CD1c-positive myeloid dendritic cell (primary cell): ENCODE measurements around the gene TIMM23.
"Not testable (repeated sequence)": the region's sequence is repeated elsewhere in the genome, so short reads cannot be mapped to it uniquely, and the experiment has no call there.

Experiments
- DNase-seq: peaks from one replicate; pipeline ENCODE4 v3.0.0-alpha.2; 2016; ENCODE audit errors: extremely low spot score

TIMM23 gene

DNA sequence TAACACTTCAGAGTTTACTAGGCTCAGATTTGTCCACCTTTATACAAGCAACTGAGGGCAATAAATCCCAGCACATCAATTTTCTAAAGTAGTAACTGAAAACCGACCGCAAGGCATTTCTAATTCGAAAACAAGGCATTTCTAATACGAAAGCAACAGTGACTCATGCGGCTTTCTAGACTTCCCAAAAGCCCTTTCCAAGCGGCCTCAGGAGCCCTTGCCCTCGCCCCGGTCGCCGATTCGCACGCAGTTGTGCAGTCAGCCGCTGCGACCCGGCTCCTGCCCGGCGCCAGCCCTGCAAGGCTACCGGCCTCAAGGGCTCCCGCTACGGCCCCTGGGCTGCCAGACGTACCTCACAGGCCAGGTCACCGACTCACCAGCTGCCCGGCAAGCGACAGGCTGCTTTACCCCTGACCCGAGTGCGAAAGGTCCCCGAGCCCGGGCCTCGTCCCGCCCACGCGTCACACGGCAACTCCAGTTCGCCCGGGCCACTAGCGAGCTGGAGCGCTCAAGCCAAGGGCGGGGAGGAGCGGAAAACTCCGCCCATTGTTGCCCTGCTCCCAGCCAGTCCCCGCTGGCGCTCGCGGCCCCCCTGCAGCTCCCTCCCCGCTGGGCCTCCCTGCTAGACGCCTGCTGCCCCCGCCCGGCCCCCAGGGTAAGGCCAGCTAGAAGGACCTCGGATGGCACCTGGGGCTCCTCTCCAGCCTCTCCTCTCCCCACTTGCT, 50.9 kb downstream of the TIMM23 start:
- DNase-seq, result peak; percentile 97

DNA sequence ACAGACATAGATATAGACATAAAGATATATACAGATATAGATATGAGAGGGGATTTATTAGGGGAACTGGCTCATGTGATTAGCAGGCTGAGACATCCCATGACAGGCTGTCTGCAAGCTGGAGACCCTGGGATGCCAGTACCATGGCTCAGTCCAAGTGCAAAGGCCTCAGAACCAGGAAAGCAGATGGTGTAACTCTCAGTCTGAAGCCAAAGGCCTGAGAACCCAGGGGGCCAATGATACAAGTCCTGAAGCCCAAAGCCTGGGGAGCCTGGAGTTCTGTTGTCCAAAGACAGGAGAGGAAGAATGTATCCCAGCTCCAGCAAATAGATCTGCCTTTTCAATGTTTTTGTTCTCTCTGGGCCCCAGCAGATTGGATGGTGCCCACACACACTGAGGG, 52.7 kb downstream of the TIMM23 start:
- no peak for DNase-seq

- no peak for DNase-seq
Measured at GRCh38 chr10:46025406-46025805, 53.1 kb downstream of the TIMM23 start.

DNA sequence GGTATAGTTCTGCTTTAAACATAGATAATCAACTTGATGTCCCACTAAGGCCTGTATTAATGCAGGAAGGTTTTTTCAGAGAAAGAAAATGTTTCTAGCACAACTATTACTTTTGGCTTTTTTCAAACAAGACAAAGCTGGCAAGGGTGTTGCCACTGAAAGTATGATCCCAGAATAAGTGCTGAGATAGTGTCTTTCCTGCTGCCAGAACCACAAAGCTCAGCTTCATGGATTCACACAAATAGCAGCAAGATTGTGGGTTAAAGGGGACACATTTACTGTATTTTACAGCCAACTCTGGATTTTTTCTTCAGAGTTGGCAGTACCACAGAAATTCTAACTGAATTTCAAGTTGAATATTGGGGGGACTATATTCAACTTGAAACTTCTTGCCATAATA, 53.8 kb downstream of the TIMM23 start:
- no peak for DNase-seq

GRCh38 chr10:46028584-46029460, 56.5 kb downstream of the TIMM23 start:
- DNase-seq, result peak; percentile 68

DNA sequence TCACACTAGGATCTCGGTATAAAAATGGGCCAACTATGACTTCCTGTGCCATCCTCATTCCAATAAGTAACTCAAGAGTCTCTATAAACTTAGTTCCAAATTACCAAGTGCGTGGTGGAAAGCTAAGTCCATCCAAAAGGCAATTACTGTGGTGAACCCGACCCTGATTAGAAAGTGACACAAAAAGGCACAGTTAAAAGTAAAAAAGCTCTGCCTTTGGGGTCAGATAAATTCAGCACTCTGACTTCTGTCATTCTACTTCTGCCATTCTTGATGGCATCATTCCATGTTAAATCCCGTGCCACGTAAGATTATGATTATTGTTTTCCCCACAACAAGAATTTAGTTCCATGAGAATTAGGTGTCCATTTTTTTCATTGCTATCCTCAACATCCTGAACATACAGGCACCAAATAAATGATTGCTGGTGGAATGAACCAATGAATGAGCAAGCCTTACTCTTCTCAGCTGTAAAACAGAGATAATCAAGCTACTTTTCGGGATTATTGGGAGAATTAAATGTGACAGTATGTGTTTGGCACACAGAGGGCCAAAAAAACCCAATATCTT, 57.3 kb downstream of the TIMM23 start:
- DNase-seq, result no peak

DNA sequence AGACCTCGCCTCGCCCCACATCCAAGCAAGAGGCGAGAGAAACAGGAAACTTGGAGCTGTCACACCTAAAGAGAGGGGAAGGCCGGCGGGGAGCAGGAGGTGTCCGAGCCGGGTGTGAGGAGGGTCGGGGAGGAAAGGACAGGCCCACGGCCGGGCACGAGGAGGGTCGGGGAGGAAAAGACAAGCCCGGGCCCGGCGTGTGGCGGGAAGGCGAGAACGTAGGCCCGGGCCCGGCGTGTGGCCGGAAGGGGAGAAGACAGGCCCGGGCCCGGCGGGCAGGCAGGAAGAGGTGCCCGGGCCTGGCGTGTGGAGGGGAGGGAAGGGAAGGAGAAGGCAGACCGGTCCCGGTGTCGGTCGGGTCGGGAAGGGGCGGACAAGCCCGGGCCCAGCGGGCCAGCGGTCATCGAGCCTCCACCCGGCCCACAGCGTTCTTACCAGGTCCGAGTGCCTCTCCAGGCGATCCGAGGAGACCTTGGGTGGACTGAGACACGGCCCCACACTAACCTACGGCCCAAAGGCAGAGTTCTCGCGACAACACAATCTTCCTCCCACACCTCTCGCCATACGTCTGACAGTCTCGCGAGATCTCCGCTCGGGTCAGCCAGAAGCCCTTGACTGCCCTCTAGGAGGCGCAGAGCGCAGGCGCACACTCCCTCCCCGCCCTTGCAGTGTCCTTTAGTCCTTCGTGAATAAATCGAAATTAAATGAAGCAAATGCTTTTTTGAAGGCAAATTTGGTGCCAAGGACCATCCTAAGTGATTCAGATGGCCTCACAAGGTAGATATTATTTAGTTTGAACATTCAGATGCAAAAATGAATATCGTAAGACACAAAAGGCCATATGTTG, 58.0 kb downstream of the TIMM23 start, which contains the start of gene NCOA4:
Gene NCOA4 (minus strand): TSS at position 533 of the 847 bp plus-strand sequence. CDS start 13,943 bp downstream, outside the sequence.
- peak; percentile 99 for DNase-seq

DNA sequence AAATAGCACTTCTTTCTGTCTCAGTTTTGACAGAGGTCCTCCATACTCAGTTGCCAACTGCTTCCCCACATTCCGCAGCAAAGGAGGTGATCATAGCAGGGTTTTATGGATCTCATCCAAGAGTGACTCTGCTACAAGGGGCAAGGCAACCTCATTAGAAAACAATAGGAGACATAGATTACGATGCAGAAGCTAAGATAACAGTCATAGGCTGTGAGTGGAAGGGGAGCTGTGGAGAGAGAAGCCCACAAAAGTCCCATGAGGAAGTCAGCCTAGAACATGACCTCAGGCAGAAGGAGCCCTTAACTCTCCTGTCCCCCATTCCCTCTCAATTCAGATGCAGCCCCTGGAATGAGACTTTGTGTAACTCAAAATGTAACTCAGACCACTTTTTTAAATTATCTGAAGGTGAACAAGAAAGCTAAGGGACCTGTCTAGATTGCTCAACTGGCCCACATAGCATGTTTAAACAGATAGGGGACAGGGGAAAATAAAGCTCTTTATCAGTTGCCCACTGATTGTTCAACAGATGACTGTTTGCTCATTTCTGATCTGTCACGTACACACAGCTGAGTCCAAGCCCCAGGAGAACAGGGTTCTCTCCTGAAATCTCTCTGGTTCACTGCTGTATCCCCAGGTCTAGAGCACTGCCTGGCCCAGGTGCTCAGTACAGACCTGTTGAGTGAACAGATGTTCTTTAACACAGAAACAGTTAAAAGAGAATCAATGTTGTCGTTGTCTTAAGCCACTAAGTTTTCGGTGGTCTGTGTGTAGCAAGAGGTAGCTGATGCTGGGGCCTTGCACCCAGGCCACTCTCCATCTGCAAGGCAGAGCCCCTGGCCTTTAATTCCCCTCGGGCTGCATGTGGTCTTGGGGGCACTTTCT, 59.6 kb downstream of the TIMM23 start:
- DNase-seq, result no peak

DNA sequence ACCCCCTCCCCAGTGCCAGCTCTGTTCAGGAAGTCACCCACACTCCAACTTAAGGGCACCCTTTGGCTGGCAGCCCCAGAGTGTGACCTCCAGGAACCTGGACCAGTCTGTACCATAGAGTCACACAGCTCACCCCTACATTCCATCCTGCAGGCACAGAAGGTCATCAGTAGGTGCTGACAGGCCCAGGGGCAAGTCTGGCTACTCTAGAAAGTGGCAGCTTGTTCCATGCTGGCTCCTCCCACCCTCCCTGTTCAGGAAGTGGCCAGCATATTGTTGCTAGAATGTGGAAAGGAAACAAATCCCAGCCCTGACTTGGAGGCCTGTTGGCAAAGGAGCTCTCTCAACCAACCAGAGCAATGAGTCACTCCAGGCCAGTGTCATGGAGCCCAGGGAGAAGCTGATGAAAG, 61.3 kb downstream of the TIMM23 start:
- DNase-seq, result no peak

DNA sequence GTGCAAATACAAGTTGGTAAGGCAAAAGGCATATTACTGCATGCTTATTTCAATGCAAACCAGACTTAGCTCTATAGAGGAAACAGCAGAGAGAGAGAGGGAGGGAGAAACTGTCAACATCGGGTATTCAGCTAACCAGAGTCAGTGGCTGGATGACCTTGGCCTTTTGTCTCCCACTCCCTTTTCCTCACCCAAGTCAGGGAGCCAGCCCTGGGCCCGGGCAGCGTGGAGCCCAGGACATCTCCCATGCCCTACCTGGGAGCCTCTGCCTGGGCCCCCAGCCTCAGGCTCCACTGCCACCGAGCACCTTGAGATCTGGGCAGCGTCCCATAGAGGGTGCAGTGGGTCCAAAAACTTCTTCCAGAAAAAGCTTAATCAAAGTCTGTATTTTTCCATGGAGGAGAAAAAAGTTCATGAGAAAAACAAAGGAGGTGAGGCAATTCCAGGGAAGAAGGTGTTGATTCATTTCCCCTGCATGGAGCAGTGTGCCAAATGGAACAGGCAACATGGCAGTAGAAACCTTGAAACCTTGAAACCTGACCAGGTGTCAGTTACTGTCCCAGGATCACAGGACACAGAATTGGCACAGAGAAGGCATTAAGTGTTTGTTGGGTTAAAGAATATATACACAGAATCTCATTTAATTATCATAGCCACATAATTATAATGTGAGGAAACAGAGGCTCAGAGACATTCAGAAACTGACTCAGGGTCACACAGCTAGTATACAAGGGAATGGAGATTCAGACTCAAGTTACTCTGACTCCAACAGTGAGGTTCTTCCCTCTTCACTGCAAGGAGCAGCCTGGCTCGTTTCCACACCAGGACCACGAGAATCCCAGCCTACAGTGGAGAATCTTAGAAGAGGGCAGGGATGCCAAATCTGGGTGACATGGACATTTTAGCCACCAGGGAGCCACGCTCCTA, 63.9 kb downstream of the TIMM23 start:
- no peak for DNase-seq

DNA sequence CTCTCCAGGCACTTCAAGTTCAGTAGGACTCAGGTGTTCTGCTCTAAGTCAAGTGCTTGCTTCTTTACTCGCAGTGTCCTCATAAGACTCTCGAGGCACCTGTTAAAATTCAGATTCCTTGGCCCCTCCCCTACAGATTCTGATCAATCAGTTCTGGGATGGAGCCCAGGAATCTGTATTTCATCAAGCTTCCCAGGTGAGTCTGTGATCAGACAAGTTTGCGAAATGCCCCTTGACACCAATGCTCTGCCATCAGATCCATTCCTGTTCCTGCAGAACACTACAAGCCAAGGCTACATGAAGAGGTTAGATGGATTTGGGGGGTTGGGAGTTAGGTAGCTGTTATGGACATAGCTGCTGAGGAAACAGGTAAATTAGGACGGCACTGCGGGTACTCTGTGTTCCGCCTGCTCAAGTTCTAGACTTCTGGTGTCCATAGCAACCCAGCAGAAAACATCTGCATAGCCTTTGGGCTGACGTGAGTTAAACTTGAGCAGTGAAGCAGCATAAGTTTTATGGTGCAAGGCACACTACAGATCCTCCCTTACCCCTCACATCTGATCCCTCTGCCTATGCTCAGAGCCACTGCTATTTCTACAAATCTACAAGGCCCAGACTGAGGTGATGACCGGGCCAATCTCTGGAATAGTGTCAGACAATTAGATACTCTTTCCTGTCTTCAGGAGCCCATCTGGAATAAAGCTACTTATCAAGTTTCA, 65.0 kb downstream of the TIMM23 start:
- DNase-seq, result no peak

DNA sequence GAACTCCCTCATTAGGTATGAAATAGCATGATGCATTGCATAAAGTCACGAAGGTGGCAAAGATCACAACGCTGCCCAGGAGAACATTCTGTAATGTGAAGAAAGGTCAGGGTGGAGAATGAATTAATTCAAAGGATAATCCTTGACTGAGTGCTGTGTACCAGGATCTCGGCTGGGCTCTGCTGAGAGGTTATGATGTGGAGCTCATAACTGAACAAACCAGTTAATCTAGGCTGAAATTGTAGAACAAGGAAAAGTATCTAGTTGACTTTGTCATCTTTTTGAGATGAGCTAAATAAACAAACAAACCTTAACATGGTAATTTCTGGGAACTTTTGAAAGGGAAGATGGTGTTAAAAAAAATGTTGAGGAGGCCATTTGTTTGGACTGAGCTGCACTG, 67.7 kb downstream of the TIMM23 start:
- DNase-seq, result no peak

- DNase-seq, result no peak
Measured at GRCh38 chr10:46042527-46042926, 70.2 kb downstream of the TIMM23 start.

DNA sequence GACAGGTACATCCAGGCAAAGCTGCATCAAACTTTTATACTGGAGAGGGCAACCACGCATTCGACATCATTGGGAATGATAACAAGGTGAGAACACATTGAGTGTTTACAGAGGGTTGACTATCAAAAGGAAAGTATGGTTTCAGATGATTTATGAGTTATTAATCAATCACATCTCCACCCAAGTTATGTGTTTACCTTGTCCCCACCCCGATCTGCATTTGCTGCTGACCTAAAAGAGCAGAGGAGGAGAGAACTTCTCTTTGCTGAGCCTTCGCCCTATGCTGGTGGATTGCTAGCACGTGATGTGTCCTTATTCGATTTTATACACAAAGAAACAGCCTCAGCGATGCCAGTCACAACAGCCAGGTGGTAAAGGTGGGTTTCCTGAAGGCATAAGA, 74.0 kb downstream of the TIMM23 start, which contains the start of gene MSMB:
Gene MSMB (minus strand): TSS at position 9 of the 400 bp plus-strand sequence. CDS start 32 bp downstream, outside the sequence.
- no peak for DNase-seq

DNA sequence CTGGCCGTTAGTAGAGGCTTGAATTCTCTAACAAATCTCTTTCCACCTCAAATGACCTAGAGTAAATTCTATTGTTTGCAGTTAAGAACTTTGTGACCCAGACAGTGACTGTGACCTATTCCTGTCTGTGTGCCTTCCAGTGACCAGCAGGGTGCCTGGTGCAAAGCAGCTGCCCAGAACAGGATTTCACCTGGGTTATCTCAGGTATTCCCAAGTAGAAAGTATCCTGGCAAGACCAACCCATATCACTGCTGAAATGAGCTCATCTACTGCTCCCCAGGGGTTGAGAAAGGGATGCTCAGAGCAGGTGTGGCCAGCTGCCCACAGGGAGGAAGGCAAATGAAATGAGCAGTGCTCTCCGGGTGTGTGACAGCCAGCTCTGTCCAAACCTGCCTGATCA, 75.9 kb downstream of the TIMM23 start:
- no peak for DNase-seq

GRCh38 chr10:46049497-46049831, 77.2 kb downstream of the TIMM23 start:
- not testable (repeated sequence) for DNase-seq

DNA sequence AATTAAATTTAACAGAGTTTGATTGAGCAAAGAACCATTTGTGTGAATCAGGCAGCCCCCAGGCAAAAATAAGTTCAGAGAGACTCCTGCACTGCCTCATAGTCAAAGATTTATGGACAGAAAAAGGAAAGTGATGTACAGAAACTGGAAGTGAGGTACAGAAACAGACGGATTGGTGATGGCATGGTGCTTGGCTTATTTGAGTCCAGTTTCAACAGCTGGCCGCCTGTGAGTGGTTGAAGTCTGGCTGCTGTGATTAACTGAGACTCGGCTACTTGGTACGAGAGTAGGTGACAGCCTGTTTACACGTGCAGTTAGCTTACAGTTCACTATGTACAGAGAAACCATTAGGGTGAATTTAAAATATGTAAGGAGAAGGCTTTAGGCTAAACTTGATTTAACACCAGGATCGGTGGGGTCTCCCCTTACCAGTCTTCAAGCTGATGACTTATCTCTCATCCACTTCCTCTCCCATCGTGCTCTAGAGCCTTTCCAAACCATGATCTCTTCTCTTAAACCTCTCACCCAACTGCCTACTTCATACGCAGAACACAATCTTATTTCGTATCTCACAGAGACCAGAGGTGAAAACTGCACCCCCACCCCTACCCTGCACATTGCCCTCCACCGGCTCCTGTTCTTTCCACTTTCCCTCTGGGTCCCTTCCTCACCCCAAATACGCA, 78.8 kb downstream of the TIMM23 start:
- no peak for DNase-seq

DNA sequence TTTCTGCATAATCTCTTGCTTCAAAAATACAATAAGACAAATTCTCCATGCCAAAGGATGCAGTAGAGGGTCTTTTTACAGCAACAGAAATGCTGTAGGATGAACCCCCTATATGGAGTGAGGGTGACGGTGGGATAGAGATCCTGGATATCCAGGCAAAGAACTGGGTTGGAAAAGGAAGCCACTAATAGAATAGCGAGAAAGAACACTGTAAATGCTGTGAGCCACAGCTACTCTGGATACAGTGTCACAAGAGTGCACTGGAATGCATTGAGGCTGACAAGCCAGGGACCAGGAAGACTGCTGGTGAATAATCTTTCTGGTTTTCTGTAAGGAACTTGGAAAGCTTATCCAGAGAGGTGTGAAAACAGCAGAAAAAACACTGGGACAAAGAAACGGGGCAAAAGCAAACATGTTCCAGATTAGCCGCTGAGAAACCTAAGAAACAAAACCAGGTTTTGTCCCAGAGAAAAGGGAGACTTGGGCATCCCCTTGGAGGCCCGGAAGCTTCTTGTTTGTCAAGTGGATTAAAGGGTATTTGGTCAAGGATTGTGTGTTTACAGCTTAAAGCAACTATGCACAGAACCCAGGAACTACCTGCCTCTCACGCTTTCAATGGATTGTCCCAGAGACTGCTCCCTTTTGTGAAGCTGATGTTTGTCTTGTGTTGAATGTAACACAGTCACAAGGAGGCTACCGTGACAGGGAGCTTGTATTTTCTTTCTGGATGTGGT, 79.9 kb downstream of the TIMM23 start:
- no peak for DNase-seq
